ENCODE measurements around the gene VDR.
"Not testable (repeated sequence)": the region's sequence is repeated elsewhere in the genome, so short reads cannot be mapped to it uniquely, and the experiment has no call there.

The VDR gene

GRCh38 chr12:47813511-47814196 is 91.1 kb downstream of the VDR start:
- TF ChIP-seq, protein P1, sequence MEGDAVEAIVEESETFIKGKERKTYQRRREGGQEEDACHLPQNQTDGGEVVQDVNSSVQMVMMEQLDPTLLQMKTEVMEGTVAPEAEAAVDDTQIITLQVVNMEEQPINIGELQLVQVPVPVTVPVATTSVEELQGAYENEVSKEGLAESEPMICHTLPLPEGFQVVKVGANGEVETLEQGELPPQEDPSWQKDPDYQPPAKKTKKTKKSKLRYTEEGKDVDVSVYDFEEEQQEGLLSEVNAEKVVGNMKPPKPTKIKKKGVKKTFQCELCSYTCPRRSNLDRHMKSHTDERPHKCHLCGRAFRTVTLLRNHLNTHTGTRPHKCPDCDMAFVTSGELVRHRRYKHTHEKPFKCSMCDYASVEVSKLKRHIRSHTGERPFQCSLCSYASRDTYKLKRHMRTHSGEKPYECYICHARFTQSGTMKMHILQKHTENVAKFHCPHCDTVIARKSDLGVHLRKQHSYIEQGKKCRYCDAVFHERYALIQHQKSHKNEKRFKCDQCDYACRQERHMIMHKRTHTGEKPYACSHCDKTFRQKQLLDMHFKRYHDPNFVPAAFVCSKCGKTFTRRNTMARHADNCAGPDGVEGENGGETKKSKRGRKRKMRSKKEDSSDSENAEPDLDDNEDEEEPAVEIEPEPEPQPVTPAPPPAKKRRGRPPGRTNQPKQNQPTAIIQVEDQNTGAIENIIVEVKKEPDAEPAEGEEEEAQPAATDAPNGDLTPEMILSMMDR (IDR thresholded peaks at IDR 0.05; ENCODE audit: extremely low read depth, missing control alignments), result no peak
- DNase-seq (ENCODE audit: low spot score), result peak; percentile 77

- DNase-seq (ENCODE audit: low spot score), result peak; percentile 93
- TF ChIP-seq, protein P1 (IDR thresholded peaks at IDR 0.05; ENCODE audit: extremely low read depth, missing control alignments), result peak; percentile 21
These were observed 91.8 kb downstream of the VDR start for GRCh38 chr12:47812797-47813510.

GRCh38 chr12:47811581-47812484 is 93.0 kb downstream of the VDR start:
- TF ChIP-seq, protein P1 (IDR thresholded peaks at IDR 0.05; ENCODE audit: extremely low read depth, missing control alignments), result no peak
- DNase-seq (ENCODE audit: low spot score), result no peak

- DNase-seq (ENCODE audit: low spot score), result no peak
- TF ChIP-seq, protein P1 (IDR thresholded peaks at IDR 0.05; ENCODE audit: extremely low read depth, missing control alignments), result no peak
These were observed 93.8 kb downstream of the VDR start for GRCh38 chr12:47811072-47811396.

DNA sequence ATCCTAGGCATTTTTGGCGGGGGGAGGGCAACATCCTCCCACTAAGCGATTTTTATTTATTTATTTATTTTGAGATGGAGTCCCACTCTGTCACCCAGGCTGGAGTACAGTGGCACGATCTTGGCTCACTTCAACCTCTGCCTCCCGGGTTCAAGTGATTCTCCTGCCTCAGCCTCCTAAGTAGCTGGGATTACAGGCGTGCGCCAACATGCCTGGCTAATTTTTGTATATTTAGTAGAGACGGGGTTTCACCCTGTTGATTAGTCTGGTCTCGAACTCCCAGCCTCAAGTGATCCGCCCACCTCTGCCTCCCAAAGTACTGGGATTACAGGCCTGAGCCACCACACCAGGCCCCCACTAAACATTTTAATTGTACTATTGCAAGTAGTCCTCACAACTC is 95.3 kb downstream of the VDR start:
- not testable (repeated sequence) for DNase-seq (ENCODE audit: low spot score)

GRCh38 chr12:47808574-47809365 is 96.0 kb downstream of the VDR start:
- TF ChIP-seq, protein P1 (IDR thresholded peaks at IDR 0.05; ENCODE audit: extremely low read depth, missing control alignments), result no peak
- no peak for DNase-seq (ENCODE audit: low spot score)

DNA sequence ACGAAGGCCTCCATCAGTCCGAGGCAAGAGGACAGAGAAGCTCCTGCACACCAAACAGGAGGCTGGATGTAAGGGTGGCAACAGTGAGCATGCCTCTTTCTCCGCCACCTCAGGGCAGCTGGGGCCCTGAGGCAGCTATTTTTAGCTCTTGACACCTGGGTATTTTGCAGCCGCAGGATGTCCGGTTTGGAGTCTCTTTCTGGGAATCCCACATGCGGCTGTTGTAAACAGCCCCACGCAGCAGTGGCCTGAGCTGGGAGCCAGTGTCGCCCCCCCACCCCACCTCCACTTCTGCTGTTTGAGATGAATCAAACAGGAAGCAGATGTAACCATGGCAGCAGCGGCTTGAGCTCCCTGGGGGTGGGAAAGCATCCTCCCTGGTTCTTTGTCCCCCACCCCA is 96.7 kb downstream of the VDR start:
- DNase-seq (ENCODE audit: low spot score), result peak; percentile 68
- TF ChIP-seq, protein P1 (IDR thresholded peaks at IDR 0.05; ENCODE audit: extremely low read depth, missing control alignments), result no peak
